ENCODE measurements around the gene GALNT5. TPM values are rescaled to one million over a fixed set of nuclear protein-coding genes. Genes with fewer than 3 reads are reported as not detected.
A peak's percentile ranks its signal among the peaks of the same experiment; 100 is the strongest.

Gene GALNT5
- polyA plus RNA-seq, 3 donors from 2014 or later = not detected

DNA sequence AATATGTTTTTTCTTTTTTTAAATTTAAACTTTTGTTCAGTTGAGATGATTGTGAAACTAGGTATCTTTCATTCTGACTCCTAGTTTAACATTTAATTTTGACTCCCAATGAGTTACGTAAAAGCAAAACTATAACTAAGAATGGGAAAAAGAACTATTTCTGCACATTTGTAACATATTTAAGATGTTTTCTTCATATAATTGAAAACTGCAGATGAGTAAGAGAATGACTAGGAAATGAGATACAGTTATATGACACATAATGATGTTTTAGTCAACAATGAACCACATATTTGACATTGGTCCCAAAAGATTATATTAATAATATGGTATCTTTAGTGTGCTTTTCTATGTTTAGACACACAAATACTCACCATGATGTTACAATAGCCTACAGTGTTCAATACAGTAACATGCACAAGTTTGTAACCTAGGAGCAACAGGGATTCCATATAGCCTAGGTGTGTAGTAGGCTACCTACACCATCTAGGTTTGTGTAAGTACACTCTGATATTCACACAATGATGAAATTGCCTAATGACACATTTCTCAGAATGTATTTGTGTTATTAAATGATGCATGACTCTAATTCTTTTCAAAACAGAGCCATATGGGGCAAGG, 55.5 kb downstream of the GALNT5 start:
- H3K4me1 Mint-ChIP-seq = no peaks in the 10 kb centered on the region
- no peak for DNase-seq
- H3K27me3 Mint-ChIP-seq (ENCODE audit: low read depth in 3 of 3) = peaks cover 0 to 7% (median 5%) of the 10 kb centered on the region in 3 donors
- H3K36me3 Mint-ChIP-seq = no peaks in the 10 kb centered on the region
- no peak overlapping the region for H3K27ac Mint-ChIP-seq
- no peak overlapping the region for H3K4me3 Mint-ChIP-seq
- no peaks in the 10 kb centered on the region for H3K9me3 Mint-ChIP-seq

DNA sequence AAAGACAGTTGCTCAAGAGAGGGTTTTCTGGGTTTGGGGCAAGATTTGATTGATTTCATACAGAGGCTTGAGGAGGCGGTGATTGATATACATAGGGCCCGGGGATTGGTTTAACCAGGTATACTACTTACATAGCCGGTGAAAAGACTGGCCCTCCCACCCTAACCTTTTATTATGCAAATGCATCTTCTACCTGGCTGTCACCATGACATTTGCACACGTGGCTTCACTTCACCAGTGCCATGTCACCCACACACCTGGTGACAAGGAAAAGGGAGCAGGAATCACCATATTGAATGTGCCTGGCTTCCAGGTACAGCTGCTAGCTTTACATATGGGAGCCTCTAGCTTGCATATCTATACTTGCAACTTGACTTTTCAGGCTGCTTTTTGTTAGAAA, 58.4 kb downstream of the GALNT5 start:
- Mint-ChIP-seq H3K36me3 (peaks cover 6 to 16% (median 12%) of the 10 kb centered on the region in 3 donors), H3K4me3 (no peak overlapping the region), H3K9me3 (no peaks in the 10 kb centered on the region), H3K27me3 (ENCODE audit: low read depth in 3 of 3) (peaks cover 0 to 4% (median 0%) of the 10 kb centered on the region in 3 donors), H3K27ac (no peak overlapping the region), H3K4me1 (no peaks in the 10 kb centered on the region)
- DNase-seq = no peak

GRCh38 chr2:157318884-157319283, 61.4 kb downstream of the GALNT5 start:
- no peak for DNase-seq
- Mint-ChIP-seq H3K36me3 (peaks cover 25 to 37% (median 27%) of the 10 kb centered on the region in 3 donors), H3K27ac (no peak overlapping the region), H3K27me3 (ENCODE audit: low read depth in 3 of 3) (peaks cover 0 to 4% (median 0%) of the 10 kb centered on the region in 3 donors), H3K4me3 (no peak overlapping the region), H3K9me3 (no peaks in the 10 kb centered on the region), H3K4me1 (no peaks in the 10 kb centered on the region)

- H3K27me3 Mint-ChIP-seq (ENCODE audit: low read depth in 3 of 3) = no peaks in the 10 kb centered on the region
- no peak overlapping the region for H3K4me3 Mint-ChIP-seq
- H3K27ac Mint-ChIP-seq = no peak overlapping the region
- H3K4me1 Mint-ChIP-seq = no peaks in the 10 kb centered on the region
- no peaks in the 10 kb centered on the region for H3K9me3 Mint-ChIP-seq
- DNase-seq = no peak
- H3K36me3 Mint-ChIP-seq = peaks cover 25 to 37% (median 27%) of the 10 kb centered on the region in 3 donors
Observed at GRCh38 chr2:157319795-157320194, 62.3 kb downstream of the GALNT5 start.

DNA sequence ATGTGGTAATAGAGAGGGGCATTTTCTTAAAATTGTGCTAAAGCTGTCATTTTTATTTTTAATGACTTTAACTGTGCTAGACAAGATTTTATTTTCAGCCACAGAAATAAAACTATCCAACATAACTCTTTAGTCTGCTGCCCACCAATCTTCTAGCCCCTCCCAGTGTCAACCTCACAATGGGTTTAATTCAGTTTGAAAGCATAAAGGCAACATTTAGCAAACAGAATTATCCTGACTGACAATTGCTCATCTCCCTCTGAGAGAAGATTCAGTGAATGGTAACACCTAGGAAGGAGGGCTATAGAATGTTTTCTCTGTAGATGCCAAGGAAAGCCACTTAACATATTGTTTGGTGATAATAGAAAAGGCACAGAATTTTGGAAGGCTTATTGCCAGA, 62.9 kb downstream of the GALNT5 start:
- H3K4me1 Mint-ChIP-seq = no peaks in the 10 kb centered on the region
- no peak overlapping the region for H3K4me3 Mint-ChIP-seq
- no peak for DNase-seq
- H3K9me3 Mint-ChIP-seq = no peaks in the 10 kb centered on the region
- H3K36me3 Mint-ChIP-seq = peaks cover 27 to 37% (median 27%) of the 10 kb centered on the region in 3 donors
- no peaks in the 10 kb centered on the region for H3K27me3 Mint-ChIP-seq (ENCODE audit: low read depth in 3 of 3)
- H3K27ac Mint-ChIP-seq = no peak overlapping the region

- H3K9me3 Mint-ChIP-seq = no peaks in the 10 kb centered on the region
- H3K27ac Mint-ChIP-seq = peak overlapping the region in 1 of 6 donors; percentile 29
- no peaks in the 10 kb centered on the region for H3K27me3 Mint-ChIP-seq (ENCODE audit: low read depth in 3 of 3)
- H3K4me3 Mint-ChIP-seq = no peak overlapping the region
- no peaks in the 10 kb centered on the region for H3K4me1 Mint-ChIP-seq
- H3K36me3 Mint-ChIP-seq = peaks cover 27 to 37% (median 29%) of the 10 kb centered on the region in 3 donors
- DNase-seq = no peak
Observed at GRCh38 chr2:157321466-157321865, 64.0 kb downstream of the GALNT5 start.

GRCh38 chr2:157322432-157322831, 64.9 kb downstream of the GALNT5 start:
- Mint-ChIP-seq H3K27ac (no peak overlapping the region), H3K4me3 (no peak overlapping the region), H3K9me3 (no peaks in the 10 kb centered on the region), H3K4me1 (peaks cover 3 to 4% of the 10 kb centered on the region in 2 donors), H3K27me3 (ENCODE audit: low read depth in 3 of 3) (no peaks in the 10 kb centered on the region), H3K36me3 (peaks cover 27 to 37% (median 29%) of the 10 kb centered on the region in 3 donors)
- DNase-seq = no peak

GRCh38 chr2:157324331-157324843, 66.9 kb downstream of the GALNT5 start:
- no peak for DNase-seq
- H3K36me3 Mint-ChIP-seq = peaks cover 26 to 31% (median 27%) of the 10 kb centered on the region in 3 donors
- H3K27me3 Mint-ChIP-seq (ENCODE audit: low read depth in 3 of 3) = no peaks in the 10 kb centered on the region
- H3K9me3 Mint-ChIP-seq = no peaks in the 10 kb centered on the region
- no peak overlapping the region for H3K27ac Mint-ChIP-seq
- H3K4me3 Mint-ChIP-seq = no peak overlapping the region
- peaks cover 12 to 16% of the 10 kb centered on the region in 2 donors for H3K4me1 Mint-ChIP-seq

DNA sequence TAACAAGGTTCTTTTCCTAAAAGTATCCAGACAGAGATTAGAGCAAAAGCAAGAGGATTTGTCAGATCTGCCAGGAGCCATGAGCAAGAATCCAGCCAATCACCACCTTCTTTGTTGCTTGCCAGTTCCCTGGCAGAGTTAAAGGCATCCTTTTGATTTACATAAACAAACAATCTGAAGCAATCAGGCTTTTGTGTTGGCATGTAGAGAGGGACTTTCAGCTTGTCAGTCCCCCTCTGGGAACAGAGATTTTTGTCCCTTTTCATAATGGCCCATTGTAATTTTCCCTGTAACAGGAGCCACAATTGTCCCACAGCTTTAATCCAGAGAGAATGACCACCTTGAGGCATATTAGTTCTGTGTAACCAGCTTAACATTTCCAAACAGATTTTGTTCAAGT, 68.3 kb downstream of the GALNT5 start, which contains the start of gene ERMN:
Gene ERMN, minus strand, starts transcription at position 39 of the 400 bp plus-strand sequence. CDS start 182 bp downstream, outside the sequence.
- Mint-ChIP-seq H3K27ac (no peak within 1 kb of the TSS), H3K9me3 (no peaks in the 10 kb centered on the region), H3K4me3 (no peak within 1 kb of the TSS), H3K27me3 (ENCODE audit: low read depth in 3 of 3) (no peaks in the 10 kb centered on the region), H3K36me3 (peaks cover 16 to 23% (median 21%) of the 10 kb centered on the region in 3 donors), H3K4me1 (peaks cover 13 to 25% of the 10 kb centered on the region in 2 donors)
- DNase-seq = no peak

GRCh38 chr2:157326698-157327097, 69.2 kb downstream of the GALNT5 start:
- peaks cover 0 to 2% (median 1%) of the 10 kb centered on the region in 3 donors for H3K27me3 Mint-ChIP-seq (ENCODE audit: low read depth in 3 of 3)
- H3K9me3 Mint-ChIP-seq = no peaks in the 10 kb centered on the region
- H3K4me1 Mint-ChIP-seq = peaks cover 22 to 34% of the 10 kb centered on the region in 2 donors
- peaks cover 7 to 15% (median 15%) of the 10 kb centered on the region in 3 donors for H3K36me3 Mint-ChIP-seq
- DNase-seq = no peak
- H3K4me3 Mint-ChIP-seq = no peak overlapping the region
- H3K27ac Mint-ChIP-seq = no peak overlapping the region

- peaks cover 4 to 12% (median 11%) of the 10 kb centered on the region in 3 donors for H3K36me3 Mint-ChIP-seq
- H3K27me3 Mint-ChIP-seq (ENCODE audit: low read depth in 3 of 3) = peaks cover 0 to 2% (median 1%) of the 10 kb centered on the region in 3 donors
- H3K27ac Mint-ChIP-seq = peak overlapping the region in 4 of 6 donors; percentile 16 to 65 (median 31)
- DNase-seq = no peak
- H3K9me3 Mint-ChIP-seq = no peaks in the 10 kb centered on the region
- peaks cover 27 to 39% of the 10 kb centered on the region in 2 donors for H3K4me1 Mint-ChIP-seq
- peak overlapping the region in 2 of 5 donors; percentile 65 to 77 for H3K4me3 Mint-ChIP-seq
Observed at GRCh38 chr2:157327200-157327599, 69.7 kb downstream of the GALNT5 start.

GRCh38 chr2:157327621-157328500, 70.4 kb downstream of the GALNT5 start:
- peak overlapping the region; percentile 15 to 77 (median 65) for H3K4me3 Mint-ChIP-seq
- H3K27me3 Mint-ChIP-seq (ENCODE audit: low read depth in 3 of 3) = peaks cover 0 to 5% (median 1%) of the 10 kb centered on the region in 3 donors
- H3K9me3 Mint-ChIP-seq = no peaks in the 10 kb centered on the region
- peaks cover 33 to 45% of the 10 kb centered on the region in 2 donors for H3K4me1 Mint-ChIP-seq
- peaks cover 4 to 7% (median 6%) of the 10 kb centered on the region in 3 donors for H3K36me3 Mint-ChIP-seq
- peak overlapping the region in 4 of 6 donors; percentile 41 to 65 (median 54) for H3K27ac Mint-ChIP-seq
- DNase-seq = peak; percentile 57 to 77 (median 76)

DNA sequence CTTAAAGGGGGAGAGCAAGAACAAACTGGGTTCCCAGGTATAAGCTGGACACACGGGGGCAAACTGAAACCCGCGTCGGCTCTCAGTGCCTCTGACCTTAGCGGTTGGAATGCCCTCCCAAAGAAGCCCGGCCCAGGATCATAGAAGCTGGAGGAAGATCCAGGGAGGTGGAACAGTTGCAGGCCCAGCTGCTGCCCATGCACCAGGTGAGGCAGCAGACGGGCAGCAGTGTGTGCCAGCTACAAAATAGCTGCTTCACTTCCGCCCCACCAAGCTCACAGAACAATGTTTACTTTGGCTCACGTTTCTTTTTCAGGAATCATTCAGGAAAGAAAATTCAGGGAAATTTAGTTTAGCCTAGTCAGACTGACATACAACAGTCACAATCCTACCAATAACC, 72.0 kb downstream of the GALNT5 start:
- H3K4me1 Mint-ChIP-seq = peaks cover 40 to 54% of the 10 kb centered on the region in 2 donors
- H3K4me3 Mint-ChIP-seq = no peak overlapping the region
- no peaks in the 10 kb centered on the region for H3K9me3 Mint-ChIP-seq
- no peak for DNase-seq
- peak overlapping the region in 4 of 6 donors; percentile 0 to 72 (median 60) for H3K27ac Mint-ChIP-seq
- H3K36me3 Mint-ChIP-seq = peaks cover 0 to 3% (median under 1%) of the 10 kb centered on the region in 3 donors
- peaks cover 0 to 5% (median 1%) of the 10 kb centered on the region in 3 donors for H3K27me3 Mint-ChIP-seq (ENCODE audit: low read depth in 3 of 3)
